ENCODE data around the gene NFAT5. TPM values are rescaled to one million over a fixed set of nuclear protein-coding genes. Genes with fewer than 3 reads are reported as not detected.

The NFAT5 gene
- total RNA-seq, 4 donors from 2014 or later: 49.8 to 64.3 (median 58.6) TPM

GRCh38 chr16:69537706-69538080 lies 28.1 kb upstream of the NFAT5 start:
- no peak for TF ChIP-seq CTCF (IDR thresholded peaks at IDR 0.05; ENCODE audit: low read depth)

DNA sequence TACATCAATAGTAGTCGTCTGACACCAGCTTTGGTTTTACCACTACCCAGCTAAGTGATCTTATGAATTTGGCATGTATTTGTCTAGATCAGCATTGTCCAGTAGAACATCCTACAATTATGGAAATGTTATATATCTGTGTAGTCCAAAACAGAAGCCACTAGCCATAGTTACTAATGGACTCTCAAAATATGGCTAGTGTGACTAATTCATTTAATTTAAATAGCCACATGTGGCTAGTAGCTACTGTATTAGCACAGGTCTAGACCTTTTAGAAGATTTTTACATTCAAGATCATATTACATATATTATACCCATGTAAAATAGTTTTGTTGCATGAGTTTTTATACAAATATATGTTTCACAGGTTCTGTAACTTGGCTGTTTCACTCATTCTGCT lies 27.0 kb upstream of the NFAT5 start:
- no peak for TF ChIP-seq CTCF (IDR thresholded peaks at IDR 0.05; ENCODE audit: low read depth)

DNA sequence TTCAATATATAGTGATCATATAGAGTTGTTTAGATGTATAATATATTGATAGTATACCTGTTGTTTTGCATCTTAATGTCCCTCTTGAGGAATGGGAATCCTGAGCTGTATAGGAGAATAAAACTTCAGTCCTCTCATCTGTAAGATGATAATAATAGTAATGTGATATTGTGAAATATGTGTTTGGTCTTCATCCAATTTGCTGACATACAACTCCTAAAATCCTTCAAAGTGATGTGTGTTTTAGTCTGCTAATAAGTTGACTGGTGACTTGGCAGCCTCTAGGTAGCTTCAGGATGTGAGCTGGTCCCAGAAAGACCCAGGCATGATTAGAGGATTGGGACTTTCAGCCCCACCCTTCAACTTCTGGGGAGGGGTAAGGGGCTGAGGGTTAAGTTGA lies 22.8 kb upstream of the NFAT5 start:
- no peak for TF ChIP-seq CTCF (IDR thresholded peaks at IDR 0.05; ENCODE audit: low read depth)

- no peak for TF ChIP-seq CTCF (IDR thresholded peaks at IDR 0.05; ENCODE audit: low read depth)
These were observed 21.7 kb upstream of the NFAT5 start for GRCh38 chr16:69544088-69544487.

- TF ChIP-seq CTCF (IDR thresholded peaks at IDR 0.05; ENCODE audit: low read depth): no peak
These were observed 12.4 kb upstream of the NFAT5 start for GRCh38 chr16:69553332-69553731.

DNA sequence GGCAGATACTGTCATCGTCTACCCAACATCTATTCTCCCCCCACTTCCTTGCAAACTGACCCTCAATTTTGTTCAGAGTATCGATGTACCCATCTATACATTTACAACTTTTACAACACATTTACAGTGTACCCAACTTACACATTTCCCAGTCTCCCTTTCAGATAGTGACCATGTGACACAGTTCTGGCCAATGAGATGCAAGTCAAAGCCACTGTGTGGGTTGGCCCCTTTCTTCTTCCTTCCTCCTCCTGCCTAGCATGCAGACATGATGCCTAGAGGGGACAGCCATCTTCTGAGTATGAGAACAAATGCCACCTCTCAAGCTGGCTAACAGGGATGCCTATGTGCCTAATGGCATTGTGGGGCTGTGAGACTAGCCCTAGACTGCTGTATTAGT lies 11.3 kb upstream of the NFAT5 start:
- TF ChIP-seq CTCF (IDR thresholded peaks at IDR 0.05; ENCODE audit: low read depth): no peak

DNA sequence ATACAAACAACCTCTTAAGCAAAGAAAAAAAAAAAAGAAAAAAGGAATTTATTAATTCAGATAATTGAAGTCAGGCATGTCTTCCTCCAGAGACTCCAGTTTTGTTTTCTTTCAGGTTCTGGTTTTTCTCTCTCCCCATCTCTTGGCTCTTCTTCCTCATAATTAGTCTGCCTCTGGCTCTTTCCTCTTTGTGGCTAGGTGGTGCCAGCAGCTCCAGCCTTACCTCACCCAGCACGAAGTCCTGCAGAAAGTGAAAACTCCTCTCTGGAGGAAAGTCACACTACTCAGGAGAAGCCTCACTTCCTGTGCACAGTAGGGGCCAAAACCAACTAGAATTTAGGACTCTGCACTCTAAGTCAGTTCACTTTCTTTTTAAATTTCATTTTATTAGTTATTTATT lies 10.3 kb upstream of the NFAT5 start:
- no peak for TF ChIP-seq CTCF (IDR thresholded peaks at IDR 0.05; ENCODE audit: low read depth)

DNA sequence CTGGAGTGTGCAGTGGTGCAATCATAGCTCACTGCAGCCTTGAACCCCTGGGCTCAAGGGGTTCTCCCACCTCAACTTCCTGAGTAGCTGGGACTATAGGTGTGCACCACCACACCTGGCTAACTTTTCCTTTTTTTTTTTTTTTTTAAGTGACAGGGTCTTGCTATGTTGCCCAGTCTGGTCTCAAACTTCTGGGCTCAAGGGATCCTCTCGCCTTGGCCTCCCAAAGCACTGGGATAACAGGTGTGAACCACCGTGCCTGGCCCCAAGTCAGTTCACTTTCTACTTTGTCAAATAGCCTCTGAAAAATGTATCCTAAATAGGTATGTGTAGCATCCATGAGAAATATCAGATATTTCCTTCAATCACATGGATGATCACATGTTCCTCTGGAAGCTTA lies 9.9 kb upstream of the NFAT5 start:
- TF ChIP-seq CTCF (IDR thresholded peaks at IDR 0.05; ENCODE audit: low read depth): no peak
